ENCODE data around the gene PROC.

Gene PROC

DNA sequence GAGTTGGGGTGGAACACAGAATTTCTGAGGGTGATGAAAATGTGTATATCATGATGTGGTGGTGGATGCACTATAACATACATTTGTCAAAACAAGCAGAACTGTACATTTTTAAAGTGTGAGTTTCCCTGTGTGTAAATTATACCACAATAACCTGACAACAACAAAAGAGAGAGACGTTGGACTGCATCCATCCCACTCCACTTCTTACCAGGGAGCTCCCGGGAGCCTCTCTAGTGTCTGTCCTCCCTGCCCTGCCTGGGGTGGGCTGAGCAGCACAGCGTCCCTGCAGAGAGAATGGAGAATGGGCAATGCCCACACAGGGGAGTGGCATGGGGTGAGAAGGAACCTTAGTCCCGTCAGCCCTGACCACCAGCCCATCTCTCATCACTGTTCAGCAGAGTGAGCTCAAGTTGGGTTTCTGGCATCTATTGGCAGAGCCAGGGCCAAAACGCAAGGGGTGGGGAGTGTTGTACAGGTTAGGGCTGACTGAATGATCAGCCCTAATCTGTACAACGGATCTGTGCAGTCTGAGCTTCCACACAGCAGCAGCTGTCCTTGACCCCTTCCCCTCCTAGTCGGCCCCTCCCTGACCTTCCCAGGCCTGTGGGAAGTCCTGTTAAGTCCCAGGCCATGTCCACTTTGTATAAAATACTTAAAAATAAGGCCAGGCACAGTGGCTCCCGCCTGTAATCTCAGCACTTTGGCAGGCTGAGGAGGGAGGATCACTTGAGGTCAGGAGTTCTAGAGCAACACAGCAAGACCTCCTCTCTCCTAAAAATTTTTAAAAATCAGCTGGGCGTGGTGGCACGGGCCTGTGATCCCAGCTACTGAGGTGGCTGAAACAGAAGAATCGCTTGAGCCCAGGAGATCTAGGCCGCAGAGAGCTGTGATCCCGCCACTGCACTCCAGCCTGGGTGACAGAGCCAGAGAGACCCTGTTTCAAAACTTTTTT, 3.3 kb upstream of the PROC start:
- no peak for DNase-seq (ENCODE audit: low spot score)

DNA sequence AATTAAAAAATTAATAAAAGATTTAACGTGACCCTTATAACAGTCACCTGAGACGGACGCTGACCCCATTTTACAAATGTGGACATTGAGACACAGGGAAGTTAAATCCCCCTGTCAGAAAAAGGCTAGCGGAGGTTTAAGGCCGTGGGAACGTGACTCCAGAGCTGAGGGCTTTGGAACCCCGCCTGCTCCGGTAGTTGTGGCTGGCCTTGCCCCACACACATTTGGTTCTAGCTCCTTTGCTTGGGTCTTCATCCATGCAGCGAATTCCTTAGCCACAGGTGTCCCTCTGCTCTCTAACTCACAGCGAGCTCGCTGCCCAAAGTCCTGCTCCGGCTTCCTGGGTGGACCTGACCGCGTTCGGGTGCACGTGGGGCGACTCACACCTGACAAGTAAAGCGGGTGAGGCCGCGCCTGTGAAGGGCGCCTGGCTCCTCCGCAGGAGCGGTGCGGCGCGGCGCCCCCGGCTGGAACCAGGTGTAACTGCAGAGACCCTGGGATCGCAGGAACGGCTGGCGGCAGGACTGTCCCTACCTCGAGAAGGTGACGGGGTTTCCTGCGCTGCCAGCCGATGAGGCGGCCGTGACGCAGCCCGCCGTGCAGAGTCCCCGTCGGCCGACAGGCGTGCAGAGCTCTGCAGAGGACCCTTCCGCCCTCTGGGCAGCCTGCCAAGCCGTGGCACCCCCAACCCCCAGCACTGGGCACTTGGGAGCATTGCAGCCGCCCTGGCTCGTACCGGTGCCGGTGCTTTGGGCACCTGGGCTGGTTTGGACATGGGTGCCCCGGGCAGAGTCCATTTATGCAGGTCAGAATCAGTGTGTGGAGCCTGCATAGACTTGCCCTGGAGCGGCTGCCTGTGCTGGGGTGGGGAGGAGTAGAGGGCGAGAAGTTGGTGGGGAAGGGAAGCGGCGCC, 2.4 kb upstream of the PROC start:
- DNase-seq (ENCODE audit: low spot score) = peak; percentile 63

DNA sequence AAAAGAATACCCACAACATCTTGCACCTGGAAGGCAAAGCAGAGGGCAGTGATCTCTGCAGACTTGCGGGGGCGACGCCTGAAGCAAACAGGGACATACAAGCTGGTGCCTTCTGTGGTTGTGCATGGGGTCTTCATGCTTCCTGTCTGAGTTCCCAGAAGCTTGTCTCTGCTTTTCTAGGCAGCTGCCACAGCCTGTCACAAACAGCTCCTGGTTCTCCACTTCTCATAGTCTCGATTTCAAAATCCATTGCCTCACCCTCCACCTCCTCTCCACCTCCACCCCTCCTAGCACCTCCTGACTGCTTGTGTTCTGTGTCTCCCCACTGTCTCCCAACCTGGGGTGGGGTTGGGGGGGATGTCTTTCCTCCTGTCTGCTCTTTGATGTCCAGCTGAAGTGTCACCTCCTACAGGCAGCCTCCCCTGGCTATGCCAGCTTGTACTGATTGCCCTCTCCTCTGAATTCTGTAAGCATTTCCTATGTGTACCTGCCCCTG, 1.7 kb upstream of the PROC start:
- no peak for DNase-seq (ENCODE audit: low spot score)

- DNase-seq (ENCODE audit: low spot score) = no peak
Observed at GRCh38 chr2:127417406-127417805, 821 bp upstream of the PROC start.

- no peak for DNase-seq (ENCODE audit: low spot score)
Observed at GRCh38 chr2:127419112-127419430, 844 bp downstream of the PROC start.

GRCh38 chr2:127419448-127420038, 1.3 kb downstream of the PROC start:
- DNase-seq (ENCODE audit: low spot score) = no peak

DNA sequence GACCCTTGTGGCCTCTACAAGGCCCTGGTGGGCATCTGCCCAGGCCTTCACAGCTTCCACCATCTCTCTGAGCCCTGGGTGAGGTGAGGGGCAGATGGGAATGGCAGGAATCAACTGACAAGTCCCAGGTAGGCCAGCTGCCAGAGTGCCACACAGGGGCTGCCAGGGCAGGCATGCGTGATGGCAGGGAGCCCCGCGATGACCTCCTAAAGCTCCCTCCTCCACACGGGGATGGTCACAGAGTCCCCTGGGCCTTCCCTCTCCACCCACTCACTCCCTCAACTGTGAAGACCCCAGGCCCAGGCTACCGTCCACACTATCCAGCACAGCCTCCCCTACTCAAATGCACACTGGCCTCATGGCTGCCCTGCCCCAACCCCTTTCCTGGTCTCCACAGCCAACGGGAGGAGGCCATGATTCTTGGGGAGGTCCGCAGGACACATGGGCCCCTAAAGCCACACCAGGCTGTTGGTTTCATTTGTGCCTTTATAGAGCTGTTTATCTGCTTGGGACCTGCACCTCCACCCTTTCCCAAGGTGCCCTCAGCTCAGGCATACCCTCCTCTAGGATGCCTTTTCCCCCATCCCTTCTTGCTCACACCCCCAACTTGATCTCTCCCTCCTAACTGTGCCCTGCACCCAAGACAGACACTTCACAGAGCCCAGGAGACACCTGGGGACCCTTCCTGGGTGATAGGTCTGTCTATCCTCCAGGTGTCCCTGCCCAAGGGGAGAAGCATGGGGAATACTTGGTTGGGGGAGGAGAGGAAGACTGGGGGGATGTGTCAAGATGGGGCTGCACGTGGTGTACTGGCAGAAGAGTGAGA, 2.0 kb downstream of the PROC start:
- no peak for DNase-seq (ENCODE audit: low spot score)

- no peak for DNase-seq (ENCODE audit: low spot score)
Observed at GRCh38 chr2:127421116-127421800, 3.0 kb downstream of the PROC start.

DNA sequence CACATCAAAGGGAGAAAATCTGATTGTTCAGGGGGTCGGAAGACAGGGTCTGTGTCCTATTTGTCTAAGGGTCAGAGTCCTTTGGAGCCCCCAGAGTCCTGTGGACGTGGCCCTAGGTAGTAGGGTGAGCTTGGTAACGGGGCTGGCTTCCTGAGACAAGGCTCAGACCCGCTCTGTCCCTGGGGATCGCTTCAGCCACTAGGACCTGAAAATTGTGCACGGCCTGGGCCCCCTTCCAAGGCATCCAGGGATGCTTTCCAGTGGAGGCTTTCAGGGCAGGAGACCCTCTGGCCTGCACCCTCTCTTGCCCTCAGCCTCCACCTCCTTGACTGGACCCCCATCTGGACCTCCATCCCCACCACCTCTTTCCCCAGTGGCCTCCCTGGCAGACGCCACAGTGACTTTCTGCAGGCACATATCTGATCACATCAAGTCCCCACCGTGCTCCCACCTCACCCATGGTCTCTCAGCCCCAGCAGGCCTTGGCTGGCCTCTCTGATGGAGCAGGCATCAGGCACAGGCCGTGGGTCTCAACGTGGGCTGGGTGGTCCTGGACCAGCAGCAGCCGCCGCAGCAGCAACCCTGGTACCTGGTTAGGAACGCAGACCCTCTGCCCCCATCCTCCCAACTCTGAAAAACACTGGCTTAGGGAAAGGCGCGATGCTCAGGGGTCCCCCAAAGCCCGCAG, 3.8 kb downstream of the PROC start:
- no peak for DNase-seq (ENCODE audit: low spot score)

GRCh38 chr2:127422559-127423477, 4.6 kb downstream of the PROC start:
- no peak for DNase-seq (ENCODE audit: low spot score)

- no peak for DNase-seq (ENCODE audit: low spot score)
Observed at GRCh38 chr2:127423478-127423843, 5.2 kb downstream of the PROC start.

DNA sequence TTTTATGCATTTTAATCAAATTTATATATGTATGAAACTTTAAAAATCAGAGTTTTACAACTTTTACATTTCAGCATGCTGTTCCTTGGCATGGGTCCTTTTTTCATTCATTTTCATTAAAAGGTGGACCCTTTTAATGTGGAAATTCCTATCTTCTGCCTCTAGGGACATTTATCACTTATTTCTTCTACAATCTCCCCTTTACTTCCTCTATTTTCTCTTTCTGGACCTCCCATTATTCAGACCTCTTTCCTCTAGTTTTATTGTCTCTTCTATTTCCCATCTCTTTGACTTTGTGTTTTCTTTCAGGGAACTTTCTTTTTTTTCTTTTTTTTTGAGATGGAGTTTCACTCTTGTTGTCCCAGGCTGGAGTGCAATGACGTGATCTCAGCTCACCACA, 5.7 kb downstream of the PROC start:
- no peak for DNase-seq (ENCODE audit: low spot score)

- DNase-seq (ENCODE audit: low spot score) = no peak
Observed at GRCh38 chr2:127424598-127425520, 6.6 kb downstream of the PROC start.

DNA sequence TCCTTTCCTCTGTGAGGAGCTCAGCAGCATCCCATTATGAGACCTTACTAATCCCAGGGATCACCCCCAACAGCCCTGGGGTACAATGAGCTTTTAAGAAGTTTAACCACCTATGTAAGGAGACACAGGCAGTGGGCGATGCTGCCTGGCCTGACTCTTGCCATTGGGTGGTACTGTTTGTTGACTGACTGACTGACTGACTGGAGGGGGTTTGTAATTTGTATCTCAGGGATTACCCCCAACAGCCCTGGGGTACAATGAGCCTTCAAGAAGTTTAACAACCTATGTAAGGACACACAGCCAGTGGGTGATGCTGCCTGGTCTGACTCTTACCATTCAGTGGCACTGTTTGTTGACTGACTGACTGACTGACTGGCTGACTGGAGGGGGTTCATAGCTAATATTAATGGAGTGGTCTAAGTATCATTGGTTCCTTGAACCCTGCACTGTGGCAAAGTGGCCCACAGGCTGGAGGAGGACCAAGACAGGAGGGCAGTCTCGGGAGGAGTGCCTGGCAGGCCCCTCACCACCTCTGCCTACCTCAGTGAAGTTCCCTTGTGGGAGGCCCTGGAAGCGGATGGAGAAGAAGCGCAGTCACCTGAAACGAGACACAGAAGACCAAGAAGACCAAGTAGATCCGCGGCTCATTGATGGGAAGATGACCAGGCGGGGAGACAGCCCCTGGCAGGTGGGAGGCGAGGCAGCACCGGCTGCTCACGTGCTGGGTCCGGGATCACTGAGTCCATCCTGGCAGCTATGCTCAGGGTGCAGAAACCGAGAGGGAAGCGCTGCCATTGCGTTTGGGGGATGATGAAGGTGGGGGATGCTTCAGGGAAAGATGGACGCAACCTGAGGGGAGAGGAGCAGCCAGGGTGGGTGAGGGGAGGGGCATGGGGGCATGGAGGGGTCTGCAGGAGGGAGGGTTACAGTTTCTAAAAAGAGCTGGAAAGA, 7.6 kb downstream of the PROC start:
- DNase-seq (ENCODE audit: low spot score) = no peak

DNA sequence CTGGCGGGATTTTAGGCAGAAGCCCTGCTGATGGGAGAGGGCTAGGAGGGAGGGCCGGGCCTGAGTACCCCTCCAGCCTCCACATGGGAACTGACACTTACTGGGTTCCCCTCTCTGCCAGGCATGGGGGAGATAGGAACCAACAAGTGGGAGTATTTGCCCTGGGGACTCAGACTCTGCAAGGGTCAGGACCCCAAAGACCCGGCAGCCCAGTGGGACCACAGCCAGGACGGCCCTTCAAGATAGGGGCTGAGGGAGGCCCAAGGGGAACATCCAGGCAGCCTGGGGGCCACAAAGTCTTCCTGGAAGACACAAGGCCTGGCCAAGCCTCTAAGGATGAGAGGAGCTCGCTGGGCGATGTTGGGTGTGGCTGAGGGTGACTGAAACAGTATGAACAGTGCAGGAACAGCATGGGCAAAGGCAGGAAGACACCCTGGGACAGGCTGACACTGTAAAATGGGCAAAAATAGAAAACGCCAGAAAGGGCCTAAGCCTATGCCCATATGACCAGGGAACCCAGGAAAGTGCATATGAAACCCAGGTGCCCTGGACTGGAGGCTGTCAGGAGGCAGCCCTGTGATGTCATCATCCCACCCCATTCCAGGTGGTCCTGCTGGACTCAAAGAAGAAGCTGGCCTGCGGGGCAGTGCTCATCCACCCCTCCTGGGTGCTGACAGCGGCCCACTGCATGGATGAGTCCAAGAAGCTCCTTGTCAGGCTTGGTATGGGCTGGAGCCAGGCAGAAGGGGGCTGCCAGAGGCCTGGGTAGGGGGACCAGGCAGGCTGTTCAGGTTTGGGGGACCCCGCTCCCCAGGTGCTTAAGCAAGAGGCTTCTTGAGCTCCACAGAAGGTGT, 8.5 kb downstream of the PROC start:
- DNase-seq (ENCODE audit: low spot score) = no peak
